Stimulated activated CD8-positive, alpha-beta memory T cell treated with anti-CD3 and anti-CD28 coated beads, Interleukin-12 subunit alpha, Interleukin-12 subunit beta, amount 100 ng/mL, for 24 hours (primary cell): ENCODE results near the gene LILRA5.
"Not testable (repeated sequence)": the region's sequence is repeated elsewhere in the genome, so short reads cannot be mapped to it uniquely, and the experiment has no call there.

Experiments
- DNase-seq: peaks from one replicate; pipeline ENCODE4 v3.0.0-alpha.2; 2020; ENCODE audit errors: extremely low read depth

LILRA5 gene

DNA sequence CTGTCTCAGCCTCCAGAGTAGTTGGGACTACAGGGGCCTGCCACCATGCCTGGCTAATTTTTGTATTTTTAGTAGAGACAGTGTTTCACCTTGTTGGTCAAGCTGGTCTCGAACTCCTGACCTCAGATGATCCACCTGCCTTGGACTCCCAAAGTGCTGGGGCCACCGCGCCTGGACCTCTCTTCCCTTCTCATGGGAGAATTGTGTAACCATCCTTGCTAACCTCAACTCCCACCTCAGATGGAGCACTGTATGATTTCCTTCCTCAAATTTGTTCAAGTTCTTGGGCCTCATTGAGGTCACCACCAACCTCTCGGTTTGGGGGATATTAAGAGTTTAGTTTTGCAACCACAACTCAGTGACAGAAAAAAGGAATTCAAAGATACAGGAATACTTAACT lies 10.7 kb downstream of the LILRA5 start:
- no peak for DNase-seq

DNA sequence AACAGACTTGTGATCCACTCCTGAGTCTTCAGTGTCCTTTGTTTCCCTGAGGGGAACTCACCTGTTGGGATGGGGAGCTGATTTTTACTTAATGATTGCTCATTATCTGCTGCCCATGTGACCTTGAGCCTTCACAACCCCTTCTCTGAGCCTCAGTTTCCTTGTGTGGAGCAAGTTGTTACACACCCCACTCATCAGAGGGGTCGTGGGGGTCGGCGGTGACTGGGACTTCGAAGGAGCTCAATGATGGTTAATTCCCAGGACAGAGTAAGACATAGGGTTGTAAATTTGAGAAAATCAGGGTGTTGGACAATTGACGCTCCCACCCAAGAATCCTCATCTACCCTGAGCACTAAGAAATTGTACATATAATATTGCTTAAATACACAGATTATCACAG lies 13.5 kb downstream of the LILRA5 start:
- DNase-seq = no peak

DNA sequence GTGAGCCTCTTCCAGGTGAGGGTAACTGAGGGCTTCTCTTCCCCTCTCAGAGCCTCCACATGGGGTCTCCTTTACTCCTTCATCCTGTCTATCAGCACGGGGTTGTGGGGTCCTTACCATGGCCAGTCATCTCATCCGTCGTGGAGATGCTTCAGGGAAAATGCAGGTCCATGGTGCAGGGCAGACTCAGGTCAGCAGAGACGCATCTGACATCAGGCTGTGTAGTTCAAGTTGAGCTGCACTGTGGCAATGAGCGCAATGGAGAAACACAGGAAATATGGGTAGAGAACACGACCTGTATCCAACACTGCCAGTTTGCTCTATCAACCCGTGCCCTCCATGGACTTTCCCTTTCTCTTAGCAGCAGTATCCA lies 13.9 kb downstream of the LILRA5 start:
- no peak for DNase-seq

DNA sequence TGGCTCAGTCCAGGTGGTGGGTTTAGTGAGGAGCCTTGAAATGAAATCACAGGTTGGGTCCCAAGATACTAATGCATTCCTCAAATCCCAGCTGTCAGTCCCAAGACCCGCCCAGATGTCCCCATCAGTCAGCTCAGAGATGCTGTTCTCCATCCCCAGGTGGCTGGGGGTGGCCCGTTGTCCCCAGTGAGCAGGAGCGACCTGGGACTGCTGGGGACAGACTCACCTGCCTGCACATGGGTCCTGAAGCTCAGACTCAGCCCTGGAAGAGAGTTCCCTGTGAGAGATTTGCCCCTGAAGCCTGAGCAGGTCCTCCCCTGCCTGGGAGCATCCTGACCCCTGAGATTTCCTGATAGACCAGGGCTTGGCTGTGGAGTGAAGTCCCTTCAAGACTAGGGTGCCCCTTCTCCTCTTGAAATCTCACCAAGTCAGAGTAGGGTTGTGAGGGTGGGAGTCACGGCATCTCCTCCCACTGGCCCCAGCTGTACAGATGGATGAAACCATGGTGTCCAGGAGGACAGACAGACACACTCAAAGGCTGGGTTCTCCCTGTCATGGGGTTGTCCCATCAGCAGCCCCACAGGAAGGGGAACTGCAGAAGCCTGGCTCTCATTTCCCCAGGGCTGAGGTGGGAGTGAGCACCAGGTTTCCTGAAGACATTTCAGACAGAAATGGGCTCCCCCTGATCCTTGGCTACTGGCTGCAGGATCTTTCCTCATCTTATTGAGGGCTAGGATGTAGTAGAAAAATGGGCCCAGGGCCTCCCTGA lies 14.4 kb downstream of the LILRA5 start:
- no peak for DNase-seq

DNA sequence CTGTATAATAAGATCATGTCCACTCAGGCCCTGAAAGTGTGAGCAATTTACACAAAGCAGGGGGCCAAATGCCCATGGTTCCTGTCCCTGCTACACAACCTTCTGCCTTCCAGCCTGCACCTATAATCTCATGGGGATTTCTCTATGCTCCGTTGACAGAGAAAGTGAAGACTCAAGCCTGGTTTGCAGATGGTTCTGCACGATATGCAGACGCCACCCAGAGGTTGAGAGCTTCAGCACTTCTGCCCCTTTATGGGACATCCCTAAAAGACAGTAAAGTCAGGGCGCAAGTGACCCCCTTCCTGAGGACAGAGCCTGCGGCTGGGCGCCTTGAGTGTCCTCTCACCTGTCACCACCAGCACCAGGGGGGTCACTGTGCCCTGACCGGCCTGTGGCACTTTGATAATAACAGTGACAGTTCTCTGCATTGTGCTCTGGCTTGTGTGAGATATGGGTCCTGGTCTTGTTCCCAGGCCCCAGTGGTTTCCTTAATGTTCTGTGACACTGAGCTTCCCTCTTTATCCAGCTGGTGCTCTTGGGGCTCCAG lies 15.1 kb downstream of the LILRA5 start:
- DNase-seq = no peak

DNA sequence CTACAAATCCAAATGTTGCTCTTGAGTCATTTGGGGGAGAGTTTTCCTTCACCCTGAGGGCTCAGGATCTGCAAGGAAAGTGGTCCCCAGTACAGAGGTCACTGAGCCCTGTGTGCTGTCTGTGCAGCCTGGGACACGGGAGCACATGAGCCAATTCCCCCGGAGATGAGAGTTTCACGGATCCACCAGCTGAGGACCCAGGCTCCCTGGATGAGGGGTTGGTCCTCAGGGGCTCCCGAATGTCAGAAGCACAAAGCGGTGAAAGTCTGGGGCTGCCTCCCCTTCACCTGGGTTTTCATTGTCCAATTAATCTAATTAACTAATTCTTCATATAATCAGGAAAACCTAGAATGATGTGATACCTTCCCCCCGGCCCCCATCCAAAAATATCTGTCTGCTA lies 18.4 kb downstream of the LILRA5 start:
- DNase-seq = no peak

DNA sequence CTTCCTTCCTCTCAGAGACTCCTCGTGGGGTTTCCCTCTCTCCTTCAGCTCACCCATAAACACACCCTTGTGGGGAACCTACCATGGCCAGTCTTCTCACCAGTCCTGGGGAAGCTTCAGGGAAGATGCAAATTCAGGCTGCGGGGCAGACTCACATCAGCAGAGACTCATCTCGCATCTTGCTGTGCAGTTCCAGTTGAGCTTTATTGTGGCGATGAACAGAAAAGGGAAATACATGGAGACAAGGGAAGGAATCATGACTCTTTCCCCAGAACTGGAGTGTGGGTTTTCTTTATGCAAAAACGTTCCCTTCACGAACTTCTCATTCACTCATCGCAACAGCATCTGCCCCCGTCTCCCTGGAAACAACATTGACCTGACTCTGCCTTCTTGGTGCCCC lies 23.8 kb downstream of the LILRA5 start:
- DNase-seq = not testable (repeated sequence)

DNA sequence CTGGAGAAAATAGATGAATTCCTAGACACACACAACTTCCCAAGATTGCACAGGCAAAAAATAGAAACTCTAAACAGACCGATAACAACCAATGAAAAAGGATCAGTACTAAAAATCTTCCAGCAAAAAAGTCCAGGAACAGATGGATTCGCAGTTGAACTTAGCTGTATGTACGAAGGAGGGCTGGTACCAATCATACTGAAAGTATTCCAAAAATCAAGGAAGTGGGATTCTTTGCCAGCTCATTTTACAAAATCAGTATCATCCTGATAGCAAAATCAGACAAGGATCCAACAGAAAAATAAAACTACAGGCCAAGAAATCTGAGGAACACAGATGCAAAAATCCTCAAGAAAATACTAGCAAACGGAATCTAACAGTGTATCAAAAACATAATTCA lies 25.5 kb downstream of the LILRA5 start:
- DNase-seq = no peak

DNA sequence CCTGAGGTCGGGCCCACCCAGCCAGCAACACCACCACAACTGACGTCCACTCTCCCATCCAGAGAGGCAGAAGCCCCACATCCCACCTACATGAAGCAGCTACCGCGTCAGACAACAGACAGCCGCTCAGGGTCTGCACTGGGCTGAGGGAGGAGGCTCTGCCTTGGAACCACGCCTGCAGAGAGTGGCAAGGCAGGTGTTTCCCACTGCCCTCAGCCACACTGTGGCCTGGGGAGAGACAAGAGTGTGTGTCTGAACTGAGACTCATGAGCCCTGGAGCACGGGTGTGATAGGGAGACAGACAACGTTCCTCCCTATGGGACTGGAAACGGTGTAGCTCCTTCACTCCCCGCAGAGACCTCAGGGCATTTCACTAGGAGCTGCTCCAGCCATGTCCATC lies 26.7 kb downstream of the LILRA5 start:
- DNase-seq = not testable (repeated sequence)

DNA sequence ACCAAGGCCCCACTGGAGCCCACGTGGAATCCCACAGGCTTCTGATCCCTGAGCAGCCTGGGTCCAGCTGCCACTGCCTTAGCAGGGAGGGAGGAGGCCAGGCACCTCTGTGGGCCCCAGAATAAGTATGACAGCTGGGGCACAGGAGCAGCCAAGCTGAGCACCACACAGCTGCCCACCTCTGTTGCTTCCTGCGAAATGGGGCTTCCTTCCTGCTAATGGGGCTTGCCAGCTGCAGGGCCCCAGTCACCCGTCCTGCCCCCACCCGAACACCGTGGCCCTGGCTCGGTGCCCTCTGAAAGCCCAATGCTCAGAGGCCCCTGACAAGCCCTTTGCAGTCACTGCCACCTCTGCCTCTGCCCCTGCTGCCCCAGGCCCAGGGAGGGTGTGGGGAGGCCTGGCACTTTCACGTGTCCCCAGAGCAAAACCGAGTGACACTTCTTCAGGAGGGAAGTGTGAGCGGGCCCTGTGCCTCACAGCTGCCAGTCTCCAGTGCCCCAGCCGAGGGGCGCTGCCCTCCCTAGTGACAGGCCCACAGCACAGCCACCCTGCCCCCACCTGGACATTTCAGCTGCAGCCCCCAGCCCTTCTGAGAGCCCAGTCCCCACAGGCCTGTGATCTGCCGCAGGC lies 27.4 kb downstream of the LILRA5 start:
- not testable (repeated sequence) for DNase-seq

DNA sequence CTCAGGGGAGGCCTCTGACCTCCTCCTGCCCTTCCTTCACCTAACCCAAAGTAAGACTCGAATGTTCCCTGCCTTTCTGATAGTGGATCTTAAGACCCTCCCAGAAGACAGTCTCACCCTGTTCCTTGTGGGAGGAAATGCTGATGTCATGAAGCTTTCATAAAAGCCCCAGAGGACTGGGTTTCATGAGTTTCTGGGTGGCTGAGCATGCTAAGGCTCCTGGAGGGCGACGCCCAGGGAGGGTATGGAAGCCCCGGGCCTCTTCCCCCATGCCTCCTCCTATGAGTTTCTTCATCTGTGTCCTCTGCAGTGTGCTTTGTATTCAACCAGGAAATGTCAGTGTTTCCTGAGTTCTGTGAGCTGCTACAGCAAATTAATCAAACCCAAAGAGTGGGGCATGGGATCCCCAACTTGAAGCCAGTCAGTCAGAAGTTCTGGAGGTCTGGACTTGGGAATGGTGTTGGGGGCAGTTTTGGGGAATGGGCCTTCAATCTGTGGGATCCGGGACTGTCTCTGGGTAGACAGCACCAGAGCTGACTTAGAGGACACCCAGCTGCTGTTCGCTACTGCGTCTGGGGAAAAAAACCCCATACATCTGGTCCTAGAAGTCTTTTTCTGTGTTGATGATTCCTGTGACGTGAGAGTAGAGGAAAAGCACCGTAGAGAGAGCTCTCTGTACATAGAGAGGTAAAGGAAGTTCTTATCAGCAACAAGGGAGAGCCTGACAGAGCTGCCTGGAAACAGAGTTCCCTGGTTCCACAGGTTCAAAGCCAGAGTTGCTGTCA lies 30.1 kb downstream of the LILRA5 start:
- no peak for DNase-seq

DNA sequence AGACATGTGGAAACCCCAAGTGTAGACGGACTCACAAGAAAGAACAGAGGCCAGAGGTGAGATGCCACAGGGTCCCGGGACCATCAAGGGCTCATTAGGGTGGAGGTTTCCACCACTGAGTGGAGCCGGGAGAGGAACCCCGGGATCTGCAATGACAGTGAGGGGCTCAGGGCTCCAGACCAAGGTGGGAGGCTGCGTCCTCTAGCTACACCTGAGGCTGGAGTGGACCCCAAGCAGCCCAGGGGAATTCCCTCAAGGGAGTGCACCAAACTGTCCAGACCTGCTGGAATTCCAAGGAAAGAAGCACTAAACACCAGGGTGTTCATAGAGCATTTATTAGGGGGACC lies 31.3 kb downstream of the LILRA5 start:
- DNase-seq = not testable (repeated sequence)

DNA sequence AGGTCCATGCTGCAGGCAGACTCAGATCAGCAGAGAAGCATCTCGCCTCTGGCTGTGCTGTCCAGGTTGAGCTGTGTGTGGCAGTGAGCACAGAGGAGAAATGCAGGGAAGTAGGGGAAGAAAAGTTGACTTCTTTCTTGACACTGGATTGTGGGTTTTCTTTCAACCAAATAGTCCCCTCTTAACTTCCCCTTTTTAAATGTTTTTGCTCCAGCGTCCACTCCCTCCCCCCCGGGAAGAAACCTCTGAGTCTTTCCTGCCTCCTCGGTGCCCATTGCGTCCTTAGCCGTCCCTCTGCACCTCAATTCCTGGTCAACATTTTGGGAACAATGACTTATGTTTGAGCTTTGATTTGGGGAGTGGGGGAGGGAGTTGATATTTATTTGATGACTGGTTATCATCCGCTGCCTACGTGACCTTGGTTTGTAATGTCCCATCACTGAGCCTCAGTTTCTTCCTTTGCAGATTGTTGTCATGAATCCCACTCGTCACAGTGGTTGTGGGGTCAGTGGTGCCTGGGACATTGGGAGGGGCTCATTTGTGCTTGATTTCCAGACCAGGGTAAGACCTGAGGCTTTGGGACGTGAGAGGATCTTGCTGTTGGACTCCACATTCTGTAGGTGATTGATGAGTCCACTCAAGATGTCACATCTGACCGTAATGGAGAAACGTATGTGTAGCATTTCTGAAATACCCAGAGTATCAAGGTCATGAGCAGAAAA lies 31.8 kb downstream of the LILRA5 start, which contains the start of gene LILRB2:
Gene LILRB2 (minus strand): TSS at position 104 of the 722 bp plus-strand sequence. CDS start 614 bp downstream, outside the sequence.
- no peak for DNase-seq

DNA sequence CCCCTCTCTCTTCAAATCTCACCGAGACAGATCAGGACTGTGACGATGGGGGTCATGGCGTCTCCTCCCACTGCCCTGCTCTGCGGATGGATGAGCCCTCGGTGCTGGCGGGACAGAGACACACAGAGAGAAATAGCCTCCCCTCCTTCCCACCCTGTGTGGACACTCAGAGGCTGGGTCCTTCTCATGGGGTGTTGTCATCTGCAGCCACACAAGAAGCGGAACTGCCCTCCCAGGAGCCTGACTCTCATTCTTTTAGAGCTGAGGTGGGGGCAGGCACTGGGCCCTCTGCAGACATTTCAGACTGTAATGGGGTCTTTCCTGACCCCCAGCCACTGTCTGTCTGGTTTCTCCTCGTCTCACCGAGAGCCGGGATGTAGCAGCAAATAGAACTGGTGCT lies 32.5 kb downstream of the LILRA5 start:
- DNase-seq = not testable (repeated sequence)

DNA sequence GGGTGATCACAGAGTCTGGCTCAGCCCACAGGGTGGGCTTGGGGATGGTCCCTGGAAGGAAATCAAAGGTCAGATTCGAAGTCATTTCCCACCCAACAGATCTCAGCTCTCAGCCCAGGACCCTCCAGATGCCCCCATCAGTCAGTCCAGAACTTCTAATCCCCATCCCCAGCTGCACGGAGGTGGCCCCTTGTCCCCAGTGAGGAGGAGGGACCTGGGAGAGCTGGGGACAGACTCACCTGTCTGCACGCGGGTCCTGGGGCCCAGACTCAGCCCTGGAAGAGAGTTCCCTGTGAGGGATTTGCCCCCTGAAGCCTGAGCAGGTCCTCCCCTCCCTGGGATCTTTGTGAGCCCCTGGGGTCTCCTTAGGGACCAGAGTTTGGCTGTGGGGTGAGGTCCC lies 32.9 kb downstream of the LILRA5 start:
- not testable (repeated sequence) for DNase-seq

DNA sequence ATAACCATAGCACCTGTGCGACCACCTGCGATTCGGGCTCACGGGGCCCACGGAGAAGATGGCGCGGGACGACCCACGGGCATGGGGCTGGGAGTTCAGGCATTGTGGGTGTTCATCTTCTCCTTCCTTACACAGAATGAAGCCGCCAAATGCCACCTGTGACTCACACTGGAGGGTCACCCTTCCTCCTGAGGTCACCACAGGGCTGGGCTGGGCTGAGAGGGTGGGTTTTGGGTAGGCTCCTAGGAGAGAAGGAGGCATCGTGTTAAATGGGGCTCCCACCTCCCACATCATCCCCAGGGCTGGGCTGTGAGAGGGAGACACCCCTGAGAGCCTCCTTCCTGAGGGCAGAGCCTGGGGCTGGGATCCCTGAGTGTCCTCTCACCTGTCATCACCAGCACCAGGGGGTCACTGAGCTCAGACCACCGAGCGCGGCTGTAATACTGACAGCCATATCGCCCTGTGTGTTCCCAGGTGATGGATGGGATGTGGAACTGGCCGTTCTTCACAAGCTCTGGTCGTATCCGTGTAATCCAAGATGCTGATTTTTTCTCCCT lies 33.5 kb downstream of the LILRA5 start:
- DNase-seq = no peak

DNA sequence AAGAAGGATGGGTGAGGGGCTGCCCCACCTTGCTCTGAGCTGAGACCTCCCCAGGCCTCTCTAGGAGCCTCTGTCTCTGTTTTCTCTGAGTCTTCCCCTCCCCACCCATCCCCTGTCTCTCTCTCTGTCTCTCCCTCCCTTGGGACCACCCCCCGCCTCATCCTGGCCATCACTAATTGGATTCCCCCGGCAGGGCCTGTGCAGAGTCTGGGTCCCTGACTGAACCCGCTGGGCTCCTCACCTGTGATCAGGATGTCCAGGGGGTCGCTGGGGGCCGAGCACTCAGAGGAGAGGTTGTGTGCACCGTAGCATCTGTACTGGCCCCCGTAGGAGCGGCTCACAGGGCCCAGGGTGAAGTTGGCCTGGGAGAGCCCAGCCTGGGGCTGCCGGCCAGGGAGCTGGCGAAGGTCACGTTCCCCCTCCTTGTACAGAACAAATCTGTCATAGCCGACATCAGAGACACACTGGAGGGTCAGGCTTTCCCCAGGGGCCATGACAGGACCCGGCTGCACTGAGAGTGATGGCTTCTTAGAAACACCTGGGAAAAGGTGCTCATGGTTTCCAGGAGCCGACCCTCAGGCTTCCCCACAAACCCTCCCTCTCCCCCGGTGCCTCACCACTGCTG lies 34.3 kb downstream of the LILRA5 start:
- DNase-seq = not testable (repeated sequence)

DNA sequence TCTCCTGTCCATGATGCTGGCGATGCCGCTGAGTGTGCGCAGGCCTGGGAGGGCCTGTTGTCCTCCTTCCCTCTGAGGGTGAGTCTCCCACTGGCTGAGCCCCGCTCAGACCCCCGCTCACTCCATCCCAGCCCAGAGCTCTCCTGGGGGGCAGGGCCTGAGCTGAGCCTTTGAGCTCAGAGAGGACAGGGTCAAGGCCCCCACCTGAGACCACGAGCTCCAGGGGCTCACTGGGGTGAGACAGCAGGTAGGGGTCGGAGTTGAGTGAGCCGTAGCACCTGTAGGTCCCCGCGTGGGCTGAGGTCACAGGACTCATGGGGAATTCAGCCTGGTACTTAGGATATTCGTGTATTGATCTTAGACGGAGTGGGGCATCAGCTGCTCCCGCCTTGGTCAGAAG lies 34.9 kb downstream of the LILRA5 start:
- not testable (repeated sequence) for DNase-seq

DNA sequence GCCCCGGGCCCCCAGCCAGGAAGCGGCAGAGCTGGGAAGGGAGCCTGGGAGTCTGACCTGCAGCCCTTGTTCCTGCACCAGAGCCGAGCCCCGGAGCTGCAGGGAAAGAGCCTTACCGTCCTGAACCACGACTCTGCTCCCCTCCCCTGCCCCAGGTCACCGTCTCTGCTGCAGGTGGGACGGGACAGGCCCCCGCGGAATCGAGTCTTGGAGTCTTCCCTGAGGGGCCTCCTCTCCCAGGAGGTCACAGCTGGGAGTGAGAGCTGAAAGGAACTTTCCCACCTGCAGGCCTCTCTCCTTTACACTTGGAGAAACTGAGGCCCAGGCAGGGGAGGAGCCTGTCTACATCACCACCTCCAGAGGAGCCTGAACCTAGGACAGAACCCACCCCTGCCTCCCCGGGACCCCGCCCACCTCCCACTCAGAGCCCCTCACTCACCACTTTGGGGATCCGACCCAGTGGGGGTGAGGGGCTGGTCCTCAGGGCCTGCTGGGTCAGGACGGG lies 35.8 kb downstream of the LILRA5 start:
- not testable (repeated sequence) for DNase-seq

DNA sequence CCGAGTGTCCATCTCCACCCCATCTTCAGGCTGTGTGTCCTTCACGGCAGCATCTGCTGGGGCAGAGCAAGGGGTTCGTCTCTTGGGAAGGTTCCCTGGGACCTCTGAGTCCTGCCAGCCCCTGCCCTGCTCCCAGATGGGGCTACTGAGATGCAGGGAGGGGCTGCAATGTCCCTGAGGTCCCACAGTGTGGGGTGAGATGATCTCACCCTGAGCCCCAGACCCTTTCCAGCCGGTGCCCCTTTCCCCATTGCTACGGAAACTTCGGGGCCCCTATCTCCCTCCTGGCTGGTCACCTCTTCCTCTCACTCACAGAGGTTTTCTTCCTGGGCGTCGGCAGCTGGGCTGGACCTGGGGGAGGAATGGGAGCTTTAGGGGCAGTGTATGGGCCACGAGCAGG lies 37.0 kb downstream of the LILRA5 start:
- no peak for DNase-seq

DNA sequence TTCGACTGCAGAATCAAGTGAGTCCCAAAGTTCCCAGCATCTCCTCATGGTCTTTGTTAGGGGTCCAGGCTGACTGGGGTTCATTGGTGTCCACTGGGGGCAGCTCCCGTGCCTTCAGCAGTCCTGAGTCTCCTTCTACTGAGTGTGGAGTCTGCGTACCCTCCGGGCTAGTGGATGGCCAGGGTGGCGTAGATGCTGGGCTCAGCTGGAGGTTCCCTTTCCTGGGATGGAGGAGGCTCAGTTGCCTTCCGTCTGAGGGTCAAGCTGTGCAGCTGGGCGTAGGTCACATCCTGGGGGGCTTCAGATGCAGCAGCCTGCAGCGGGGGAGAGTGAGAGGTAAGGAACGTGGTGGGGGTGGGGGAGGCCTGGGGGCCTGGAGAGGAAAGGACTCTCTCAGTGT lies 38.5 kb downstream of the LILRA5 start:
- not testable (repeated sequence) for DNase-seq
